ENCODE results near the gene DCDC1. TPM values are rescaled to one million over a fixed set of nuclear protein-coding genes. Genes with fewer than 3 reads are reported as not detected.

The DCDC1 gene
- total RNA-seq, 1 donor from 2014 or later, result not detected

- ATAC-seq (ENCODE audit: low read depth) (no peak), DNase-seq (no peak)
- ChIA-PET POLR2A (no interaction called here), CTCF (no interaction called here)
- H3K36me3 Mint-ChIP-seq (ENCODE audit: low read depth), result no peaks in the 10 kb centered on the region
- TF ChIP-seq CTCF (IDR thresholded peaks at IDR 0.05), result no peak
- H3K4me1 Mint-ChIP-seq, result no peaks in the 10 kb centered on the region
- intact Hi-C loops (cut with micrococcal nuclease), result no loop called here
- no peak overlapping the region for H3K27ac Mint-ChIP-seq
- H3K27me3 Mint-ChIP-seq, result no peaks in the 10 kb centered on the region
- H3K9me3 Mint-ChIP-seq, result no peaks in the 10 kb centered on the region
- H3K4me3 Mint-ChIP-seq, result no peak overlapping the region
These were observed 299.9 kb downstream of the DCDC1 start for GRCh38 chr11:31069447-31070205.

GRCh38 chr11:31060880-31061279, 308.7 kb downstream of the DCDC1 start:
- Mint-ChIP-seq H3K36me3 (ENCODE audit: low read depth) (no peaks in the 10 kb centered on the region), H3K27ac (no peak overlapping the region)
- CTCF ChIA-PET, result no interaction called here

GRCh38 chr11:31059529-31059928, 310.0 kb downstream of the DCDC1 start:
- H3K4me1 Mint-ChIP-seq, result no peaks in the 10 kb centered on the region
- no peaks in the 10 kb centered on the region for H3K36me3 Mint-ChIP-seq (ENCODE audit: low read depth)
- intact Hi-C loops (cut with micrococcal nuclease), result no loop called here
- ATAC-seq (ENCODE audit: low read depth) (no peak), DNase-seq (no peak)
- no peak overlapping the region for H3K4me3 Mint-ChIP-seq
- no peaks in the 10 kb centered on the region for H3K27me3 Mint-ChIP-seq
- H3K27ac Mint-ChIP-seq, result no peak overlapping the region
- POLR2A ChIA-PET, result no interaction called here
- CTCF ChIA-PET, result no interaction called here
- H3K9me3 Mint-ChIP-seq, result peaks cover 3% of the 10 kb centered on the region
- TF ChIP-seq CTCF (IDR thresholded peaks at IDR 0.05), result no peak

More at GRCh38 chr11:31060880-31061279, 308.7 kb downstream of the DCDC1 start:
- DNase-seq, result no peak
- no peaks in the 10 kb centered on the region for H3K9me3 Mint-ChIP-seq
- no peak overlapping the region for H3K4me3 Mint-ChIP-seq
- no peak for TF ChIP-seq CTCF (IDR thresholded peaks at IDR 0.05)
- POLR2A ChIA-PET, result no interaction called here
- no peaks in the 10 kb centered on the region for H3K27me3 Mint-ChIP-seq
- no peak for ATAC-seq (ENCODE audit: low read depth)
- no peaks in the 10 kb centered on the region for H3K4me1 Mint-ChIP-seq
- intact Hi-C loops (cut with micrococcal nuclease), result no loop called here

- CTCF ChIA-PET, result no interaction called here
- no peak for ATAC-seq (ENCODE audit: low read depth)
These were observed 319.3 kb downstream of the DCDC1 start for GRCh38 chr11:31050061-31050765.

More at GRCh38 chr11:31050061-31050765, 319.3 kb downstream of the DCDC1 start:
- intact Hi-C loops (cut with micrococcal nuclease), result no loop called here
- no peak for TF ChIP-seq CTCF (IDR thresholded peaks at IDR 0.05)
- Mint-ChIP-seq H3K36me3 (ENCODE audit: low read depth) (no peaks in the 10 kb centered on the region), H3K4me3 (no peak overlapping the region), H3K4me1 (no peaks in the 10 kb centered on the region), H3K9me3 (peaks cover 17% of the 10 kb centered on the region), H3K27ac (no peak overlapping the region), H3K27me3 (no peaks in the 10 kb centered on the region)
- DNase-seq, result no peak
- POLR2A ChIA-PET, result no interaction called here

Data from activated B cell treated with CpG ODN at 0.5 μM for 24 hours (primary cell).